H1 (cell line): Measurements from ENCODE around the gene WFDC5. TPM values are rescaled to one million over a fixed set of nuclear protein-coding genes. Genes with fewer than 3 reads are reported as not detected.

Experiments
- CTCF ChIA-PET: fragments of 300-600 bp; sonication (Branson Sonifier 250); formaldehyde crosslinking; loops from one replicate; lab custom pipeline; 2021; ENCODE audit not compliant: partially characterized antibody; lab: Charles Lee
- POLR2A ChIA-PET: fragments of 300-600 bp; sonication (Branson Sonifier 250); formaldehyde crosslinking; loops from one replicate; lab custom pipeline; 2021; ENCODE audit warnings: inconsistent platforms; ENCODE audit not compliant: partially characterized antibody; lab: Charles Lee
- DNase-seq, 2 experiments: peaks; one replicate each; pipeline versions ENCODE4 v3.0.0 to v3.0.0-alpha.2; 2010 to 2022; ENCODE audit warnings: low spot score in 2 of 2, low read depth in 1 of 2, mixed read lengths in 1 of 2
- FAIRE-seq: peaks from 2 replicates; lab custom pipeline; 2011; peaks lifted over from hg19 to GRCh38; lab: Jason Lieb, UNC
- H2AFZ ChIP-seq: 2 replicates; pipeline ENCODE4 v1.8.1; 2012; ENCODE audit warnings: low read length, inconsistent platforms
- H2AK5ac ChIP-seq: 2 replicates; pipeline ENCODE4 v1.6.1; 2013; ENCODE audit warnings: low read depth, low read length
- H2BK120ac ChIP-seq: replicated peaks from 2 replicates; pipeline ENCODE3; 2013; ENCODE audit warnings: low read depth, low read length, inconsistent platforms
- H2BK12ac ChIP-seq: 2 replicates; pipeline ENCODE4 v1.6.1; 2013; ENCODE audit warnings: low read depth, low read length
- H2BK15ac ChIP-seq: 2 replicates; pipeline ENCODE4 v1.6.1; 2013; ENCODE audit warnings: low read length
- H2BK20ac ChIP-seq: 2 replicates; pipeline ENCODE4 v1.6.1; 2013; ENCODE audit warnings: low read length
- H2BK5ac ChIP-seq: 2 replicates; pipeline ENCODE4 v1.6.1; 2013; ENCODE audit warnings: low read depth, low read length
- H3K14ac ChIP-seq: 2 replicates; pipeline ENCODE4 v1.6.1; 2013; ENCODE audit warnings: inconsistent platforms; ENCODE audit not compliant: insufficient read length
- H3K18ac ChIP-seq: 2 replicates; pipeline ENCODE4 v1.6.1; 2013; ENCODE audit warnings: low read length; ENCODE audit errors: extremely low read depth
- H3K23ac ChIP-seq: 2 replicates; pipeline ENCODE4 v1.6.1; 2013; ENCODE audit warnings: inconsistent platforms; ENCODE audit not compliant: insufficient read length
- H3K23me2 ChIP-seq: 2 replicates; pipeline ENCODE4 v1.6.1; 2013; ENCODE audit warnings: low read depth, low read length
- H3K27ac ChIP-seq: 2 replicates; pipeline ENCODE4 v1.6.1; 2011; ENCODE audit warnings: low read depth, low read length, inconsistent platforms
- H3K27me3 ChIP-seq, 4 experiments: replicated peaks in 1 of 4; 1 replicate in 1 of 4; 2 replicates in 3 of 4; pipeline versions ENCODE4 v1.6.1 to v1.8.1; 2011 to 2013; ENCODE audit warnings: low read length in 3 of 4, mild to moderate bottlenecking in 3 of 4, inconsistent platforms in 2 of 4, mixed read lengths in 2 of 4, moderate library complexity in 1 of 4; ENCODE audit not compliant: control insufficient read depth in 3 of 4, insufficient read depth in 3 of 4; ENCODE audit errors: extremely low read depth in 1 of 4
- H3K36me3 ChIP-seq, 4 experiments: 2 replicates each; pipeline versions ENCODE4 v1.6.1 to v1.8.1; 2011 to 2013; ENCODE audit warnings: mild to moderate bottlenecking in 4 of 4, low read length in 3 of 4, moderate library complexity in 2 of 4, control low read depth in 1 of 4, inconsistent platforms in 1 of 4; ENCODE audit not compliant: insufficient read depth in 4 of 4, control insufficient read depth in 2 of 4
- H3K4ac ChIP-seq: replicated peaks from 2 replicates; pipeline ENCODE3; 2013; ENCODE audit warnings: low read length, low read depth, mixed read lengths, inconsistent platforms; ENCODE audit not compliant: insufficient read length
- H3K4me1 ChIP-seq, 4 experiments: replicated peaks in 1 of 4; 1 replicate in 1 of 4; 2 replicates in 3 of 4; pipeline versions ENCODE4 v1.6.1 to v1.8.1; 2011 to 2013; ENCODE audit warnings: low read length in 3 of 4, inconsistent platforms in 2 of 4, mixed read lengths in 1 of 4; ENCODE audit not compliant: insufficient read depth in 4 of 4, control insufficient read depth in 3 of 4
- H3K4me2 ChIP-seq, 2 experiments: 2 replicates each; pipeline versions ENCODE4 v1.6.1 to v1.8.1; 2011 to 2013; ENCODE audit warnings: low read depth in 2 of 2, low read length in 2 of 2, control low read depth in 1 of 2, inconsistent platforms in 1 of 2, mild to moderate bottlenecking in 1 of 2; ENCODE audit not compliant: insufficient read depth in 1 of 2
- H3K4me3 ChIP-seq, 4 experiments: fragments of 200-600, 300-600 bp in 1 of 4; sonication (generic), shearing (Covaris generic), sonication (Bioruptor Twin) in 1 of 4; 2 replicates each; pipeline versions ENCODE4 v1.5.1 to v1.8.1; 2011 to 2016; ENCODE audit warnings: low read length in 4 of 4, low read depth in 3 of 4, control low read depth in 2 of 4, inconsistent platforms in 2 of 4, mild to moderate bottlenecking in 2 of 4, mixed read lengths in 1 of 4, moderate library complexity in 1 of 4; ENCODE audit not compliant: insufficient read depth in 2 of 4; ENCODE audit errors: extremely low read depth in 1 of 4
- H3K56ac ChIP-seq: replicated peaks from 2 replicates; pipeline ENCODE3; 2013; ENCODE audit warnings: low read depth, mild to moderate bottlenecking, mixed read lengths, low read length, inconsistent platforms; ENCODE audit not compliant: insufficient read length
- H3K79me1 ChIP-seq: 2 replicates; pipeline ENCODE4 v1.6.1; 2013; ENCODE audit warnings: low read depth, low read length, control low read depth
- H3K79me2 ChIP-seq, 2 experiments: 2 replicates each; pipeline versions ENCODE4 v1.6.1 to v1.8.1; 2012 to 2013; ENCODE audit warnings: low read length in 2 of 2, mild to moderate bottlenecking in 2 of 2, inconsistent platforms in 1 of 2; ENCODE audit not compliant: insufficient read depth in 2 of 2, control insufficient read depth in 1 of 2
- H3K9ac ChIP-seq, 4 experiments: replicated peaks in 1 of 4; 1 replicate in 1 of 4; 2 replicates in 3 of 4; pipeline versions ENCODE4 v1.6.1 to v1.8.1; 2011 to 2013; ENCODE audit warnings: low read depth in 3 of 4, low read length in 3 of 4, control low read depth in 2 of 4, mild to moderate bottlenecking in 2 of 4, moderate library complexity in 2 of 4, inconsistent platforms in 1 of 4; ENCODE audit errors: extremely low read depth in 1 of 4
- H3K9me3 ChIP-seq, 2 experiments: 2 replicates each; pipeline versions ENCODE4 v1.6.1 to v1.8.1; 2012 to 2013; ENCODE audit warnings: mild to moderate bottlenecking in 2 of 2, moderate library complexity in 2 of 2, control low read depth in 1 of 2, inconsistent platforms in 1 of 2, low read depth in 1 of 2, low read length in 1 of 2, mixed read lengths in 1 of 2; ENCODE audit not compliant: insufficient read depth in 2 of 2
- H4K20me1 ChIP-seq, 2 experiments: replicated peaks in 1 of 2; 2 replicates each; pipeline versions ENCODE3 to v1.8.1; 2011 to 2013; ENCODE audit warnings: inconsistent platforms in 2 of 2, low read length in 2 of 2, mild to moderate bottlenecking in 1 of 2; ENCODE audit not compliant: insufficient read depth in 2 of 2, control insufficient read depth in 1 of 2
- H4K5ac ChIP-seq: 2 replicates; pipeline ENCODE4 v1.6.1; 2013; ENCODE audit warnings: low read length, low read depth, mixed read lengths, inconsistent platforms; ENCODE audit not compliant: insufficient read length
- H4K8ac ChIP-seq: 2 replicates; pipeline ENCODE4 v1.8.0; 2013; ENCODE audit warnings: mild to moderate bottlenecking, moderate library complexity, low read length, inconsistent platforms; ENCODE audit not compliant: insufficient read depth; ENCODE audit errors: extremely low read depth
- H4K91ac ChIP-seq: replicated peaks from 2 replicates; pipeline ENCODE3; 2013; ENCODE audit warnings: low read length, mixed read lengths, inconsistent platforms; ENCODE audit not compliant: insufficient read length
- ASH2L ChIP-seq: fragments of 200-600, 300-600 bp; sonication (generic); IDR thresholded peaks from one replicate; pipeline ENCODE4 v1.7.1; 2017; ENCODE audit warnings: low read length
- CBX8 ChIP-seq: fragments of 300-800, 300-1000 bp; sonication (generic); IDR thresholded peaks from 2 replicates; pipeline ENCODE4 v1.7.1; 2016; ENCODE audit warnings: low read depth, low read length, borderline replicate concordance
- CTCF ChIP-seq, 3 experiments: IDR thresholded peaks; 1 replicate in 2 of 3; 2 replicates in 1 of 3; pipeline versions ENCODE4 v1.5.1 to v1.6.1; 2011; ENCODE audit warnings: low read length in 3 of 3, mild to moderate bottlenecking in 3 of 3, inconsistent platforms in 2 of 3, low read depth in 1 of 3, moderate library complexity in 1 of 3; ENCODE audit not compliant: insufficient read depth in 1 of 3; ENCODE audit errors: control extremely low read depth in 1 of 3
- JUND ChIP-seq: IDR thresholded peaks from 2 replicates; pipeline ENCODE4 v1.6.1; 2011; ENCODE audit warnings: mild to moderate bottlenecking, improper control_type of control experiment, low read length
- RAD21 ChIP-seq, 2 experiments: IDR thresholded peaks in 1 of 2; conservative IDR thresholded peaks in 1 of 2; 2 replicates each; pipeline ENCODE4 v1.6.1; 2011; ENCODE audit warnings: low read depth in 2 of 2, low read length in 2 of 2, improper control_type of control experiment in 1 of 2, inconsistent platforms in 1 of 2, mild to moderate bottlenecking in 1 of 2, moderate library complexity in 1 of 2
- SIN3A ChIP-seq, 2 experiments: IDR thresholded peaks in 1 of 2; conservative IDR thresholded peaks in 1 of 2; 2 replicates each; pipeline ENCODE4 v1.6.1; 2011 to 2012; ENCODE audit warnings: low read length in 2 of 2, improper control_type of control experiment in 1 of 2, low read depth in 1 of 2, mild to moderate bottlenecking in 1 of 2
- SUZ12 ChIP-seq: fragments of 200-600 bp; sonication (generic); IDR thresholded peaks from 2 replicates; pipeline ENCODE4 v1.6.1; 2012; ENCODE audit warnings: mild to moderate bottlenecking, inconsistent platforms, low read length, moderate library complexity, mixed read lengths
- WGBS, 2 experiments: shearing (Covaris generic) in 1 of 2; methylation state at CpG; one replicate each; pipeline versions ENCODE4 v1.1.6 to v1.1.7; 2013 to 2015; ENCODE audit warnings: low lambda C conversion rate in 2 of 2, mixed read lengths in 2 of 2, inconsistent platforms in 1 of 2, low coverage in 1 of 2, missing lambda C conversion rate in 1 of 2; ENCODE audit not compliant: insufficient replicate concordance in 2 of 2, insufficient coverage in 1 of 2, insufficient read length in 1 of 2; ENCODE audit errors: extremely low coverage in 1 of 2, missing lambda C conversion rate in 1 of 2; 5-methylcytosine and 5-hydroxymethylcytosine counted together
- polyA plus RNA-seq, 7 experiments: library from polyadenylated mRNA; depleted of rRNA in 3 of 7; stranded (reverse) in 5 of 7; unstranded in 2 of 7; fragments of >200 nt in 5 of 7; fragments of 200-250 nt in 2 of 7; gene quantifications; 1 replicate in 5 of 7; 2 replicates in 1 of 7; 4 replicates in 1 of 7; pipeline versions ENCODE4 v1.2.1 to v1.2.3, GENCODE V29; 2011 to 2013; ENCODE audit warnings: missing spikeins in 2 of 7, mixed read lengths in 2 of 7
- total RNA-seq: library from RNA; stranded (reverse); fragmentation: NEBNext Ultra II Directional; extraction: Animal tissue kit (Norgen Biotek cat#: 25700); gene quantifications from 2 replicates; pipeline ENCODE4 v1.2.1, GENCODE V29; 2021

Gene WFDC5
- total and polyA plus RNA-seq, 2 of the 8 experiments (the other 6 are each of a cell fraction or from before 2014, with no cell fraction given), result not detected

DNA sequence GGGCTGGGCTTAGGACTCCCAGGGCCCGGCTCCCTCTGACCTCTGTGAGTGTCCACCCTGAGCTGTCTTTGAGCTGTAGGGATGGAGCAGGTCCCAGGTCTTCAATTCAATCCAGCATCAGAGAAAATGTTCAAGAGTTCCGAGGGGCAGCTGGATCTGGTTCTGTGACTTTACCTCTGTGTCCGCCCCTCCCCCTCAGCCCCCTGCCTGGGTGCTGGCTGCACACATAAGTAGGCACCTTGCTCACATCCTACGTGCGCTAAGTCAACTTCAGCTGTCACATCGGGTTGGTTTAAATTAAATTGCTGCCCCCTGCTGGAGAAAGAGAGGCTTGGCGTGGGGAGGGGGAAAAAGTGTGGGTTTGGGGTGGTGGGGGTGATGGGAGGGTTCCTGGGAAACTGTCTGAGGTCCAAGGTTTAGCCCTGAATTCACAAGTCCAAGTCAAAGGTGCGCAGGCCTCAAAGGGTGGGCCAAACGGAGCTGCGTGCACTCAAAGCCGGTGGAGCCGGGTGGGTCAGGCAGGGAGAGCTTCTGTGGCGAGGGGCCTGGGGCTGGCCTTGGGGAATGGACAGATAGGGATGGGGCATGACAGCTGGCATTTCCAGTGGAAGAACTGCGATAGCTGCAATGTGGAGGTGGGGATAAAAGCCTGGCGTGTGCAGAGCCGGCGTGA, 3.0 kb downstream of the WFDC5 start:
- H3K56ac ChIP-seq, result no peak overlapping the region
- H2BK120ac ChIP-seq, result no peak overlapping the region
- H3K79me2 ChIP-seq, result no peaks in the 10 kb centered on the region
- H3K23me2 ChIP-seq, result no peaks in the 10 kb centered on the region
- H3K79me1 ChIP-seq, result no peaks in the 10 kb centered on the region
- H3K4ac ChIP-seq, result no peak overlapping the region
- no peak overlapping the region for H4K5ac ChIP-seq
- peaks cover 0 to 7% (median 2%) of the 10 kb centered on the region in 4 experiments; a peak in 5 of 7 replicates for H3K4me1 ChIP-seq
- no peak overlapping the region for H4K91ac ChIP-seq
- H3K36me3 ChIP-seq, result no peaks in the 10 kb centered on the region
- ChIA-PET CTCF (interaction anchor here (0.5 to 13.8 kb wide), 35 partner anchors 8 to 433 kb away, joined by 3 to 210 read pairs (median 4); partner anchors contain the start of genes KCNS1, RBPJL, TOMM34 and WFDC12), POLR2A (interaction anchor here (1.4 to 3.9 kb wide), 2 partner anchors 11 to 19 kb away, joined by 4 to 18 read pairs; partner anchors contain the start of gene KCNS1)
- H2BK5ac ChIP-seq, result no peak overlapping the region
- H3K27ac ChIP-seq, result no peak overlapping the region
- H3K4me2 ChIP-seq, result peak overlapping the region in 1 of 2 experiments; percentile 40; a peak in 1 of 4 replicates
- H4K20me1 ChIP-seq, result no peaks in the 10 kb centered on the region
- WGBS, 2 experiments, result 60% methylated on average over 17 of the region's 17 CpGs; no CpG with 5 or more reads in 1 of the 2 experiments
- H3K14ac ChIP-seq, result no peak overlapping the region
- no peaks in the 10 kb centered on the region for H3K9me3 ChIP-seq
- 0 out of 2 replicates have a peak overlapping the region, but pooled peaks have one; percentile 41 for H2AFZ ChIP-seq
- no peak for FAIRE-seq
- no peak overlapping the region for H4K8ac ChIP-seq
- no peak overlapping the region for H2AK5ac ChIP-seq
- H2BK20ac ChIP-seq, result no peak overlapping the region
- no peak overlapping the region for H3K18ac ChIP-seq
- no peak overlapping the region for H3K9ac ChIP-seq
- TF ChIP-seq CBX8 (no peak), JUND (no peak), SIN3A (conservative IDR thresholded peaks at IDR 0.05 in 1 of 2, IDR thresholded peaks at IDR 0.05 in 1 of 2; ENCODE audit: low read depth in 1 of 2, low read length in 2 of 2) (peak in 1 of 2 experiments; percentile 33; a peak in 1 of 4 replicates), SUZ12 (no peak), CTCF (IDR thresholded peaks at IDR 0.05; ENCODE audit: control extremely low read depth in 1 of 3, insufficient read depth in 1 of 3, low read depth in 1 of 3, low read length in 3 of 3) (peak; percentile 63 to 69 (median 64)), RAD21 (IDR thresholded peaks at IDR 0.05 in 1 of 2, conservative IDR thresholded peaks at IDR 0.05 in 1 of 2; ENCODE audit: low read depth in 2 of 2, low read length in 2 of 2) (peak; percentile 50 to 61), ASH2L (peak; percentile 43)
- TF ChIP-seq, all 59 proteins: peak for 4
- Histone ChIP-seq H2BK15ac (no peak overlapping the region), H3K27me3 (no peaks in the 10 kb centered on the region), H2BK12ac (no peak overlapping the region), H3K4me3 (no peak overlapping the region; a peak in 2 of 8 replicates), H3K23ac (no peak overlapping the region)
- DNase-seq, result peak in 1 of 2 experiments; percentile 75
